GM21515 (cell line): ENCODE data around the gene CDH15.
"Not testable (repeated sequence)": the region's sequence is repeated elsewhere in the genome, so short reads cannot be mapped to it uniquely, and the experiment has no call there.

Source experiments
- ATAC-seq: cut with Tn5 transposase; IDR thresholded peaks from one replicate; pipeline ENCODE4 v1.9.1; 2021; ENCODE audit not compliant: unreplicated experiment

The CDH15 gene

DNA sequence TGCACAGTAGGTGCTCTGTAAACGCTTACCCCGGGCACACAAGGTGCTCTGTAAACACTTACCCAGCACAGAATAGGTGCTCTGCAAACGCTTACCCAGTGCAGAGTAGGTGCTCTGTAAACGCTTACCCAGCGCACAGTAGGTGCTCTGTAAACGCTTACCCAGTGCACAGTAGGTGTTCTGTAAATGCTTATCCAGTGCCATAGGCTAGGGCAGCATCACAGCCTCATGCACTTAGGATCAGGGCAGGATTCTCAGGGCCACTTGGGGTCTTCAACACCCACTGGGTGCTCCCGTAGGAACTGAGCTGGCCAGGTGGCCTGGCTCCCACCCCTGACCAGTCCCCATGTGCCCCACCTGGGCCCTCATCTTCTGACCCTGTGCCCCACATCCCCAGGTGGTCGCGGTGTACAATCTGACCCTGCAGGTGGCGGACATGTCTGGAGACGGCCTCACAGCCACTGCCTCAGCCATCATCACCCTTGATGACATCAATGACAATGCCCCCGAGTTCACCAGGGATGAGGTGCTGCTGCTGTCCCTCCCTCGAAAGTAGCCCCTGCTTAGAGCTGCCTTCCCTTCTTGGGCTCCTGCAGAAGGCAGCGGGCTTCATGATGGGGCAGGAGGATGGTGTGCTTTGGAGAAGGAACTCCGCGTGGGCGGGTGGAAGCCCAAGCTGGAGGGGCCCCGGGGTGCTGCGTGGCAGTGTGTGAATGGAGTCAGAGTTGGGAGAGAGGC lies 15.7 kb downstream of the CDH15 start:
- no peak for ATAC-seq

DNA sequence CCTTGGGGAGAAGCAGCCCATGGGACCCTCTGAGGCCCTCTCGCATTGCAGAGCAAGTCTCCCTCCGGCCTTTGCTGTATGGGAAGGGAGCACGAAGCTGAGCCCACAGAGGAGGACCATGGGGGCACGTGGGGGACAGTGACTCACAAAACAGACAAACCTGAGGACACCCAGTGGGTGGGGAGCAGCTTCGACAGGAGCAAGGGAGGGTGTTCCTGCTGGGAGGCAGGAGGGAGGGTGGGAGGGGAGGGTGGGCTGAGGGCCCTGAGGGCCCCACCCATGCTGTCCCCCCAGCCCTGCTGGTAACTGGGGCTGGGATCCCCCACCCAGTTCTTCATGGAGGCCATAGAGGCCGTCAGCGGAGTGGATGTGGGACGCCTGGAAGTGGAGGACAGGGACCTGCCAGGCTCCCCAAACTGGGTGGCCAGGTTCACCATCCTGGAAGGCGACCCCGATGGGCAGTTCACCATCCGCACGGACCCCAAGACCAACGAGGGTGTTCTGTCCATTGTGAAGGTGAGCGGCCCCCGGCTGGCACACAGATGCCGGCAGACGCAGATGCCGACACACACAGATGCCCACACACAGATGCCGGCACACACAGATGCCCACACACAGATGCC lies 16.3 kb downstream of the CDH15 start:
- no peak for ATAC-seq

GRCh38 chr16:89188471-89189357 lies 17.2 kb downstream of the CDH15 start:
- not testable (repeated sequence) for ATAC-seq

DNA sequence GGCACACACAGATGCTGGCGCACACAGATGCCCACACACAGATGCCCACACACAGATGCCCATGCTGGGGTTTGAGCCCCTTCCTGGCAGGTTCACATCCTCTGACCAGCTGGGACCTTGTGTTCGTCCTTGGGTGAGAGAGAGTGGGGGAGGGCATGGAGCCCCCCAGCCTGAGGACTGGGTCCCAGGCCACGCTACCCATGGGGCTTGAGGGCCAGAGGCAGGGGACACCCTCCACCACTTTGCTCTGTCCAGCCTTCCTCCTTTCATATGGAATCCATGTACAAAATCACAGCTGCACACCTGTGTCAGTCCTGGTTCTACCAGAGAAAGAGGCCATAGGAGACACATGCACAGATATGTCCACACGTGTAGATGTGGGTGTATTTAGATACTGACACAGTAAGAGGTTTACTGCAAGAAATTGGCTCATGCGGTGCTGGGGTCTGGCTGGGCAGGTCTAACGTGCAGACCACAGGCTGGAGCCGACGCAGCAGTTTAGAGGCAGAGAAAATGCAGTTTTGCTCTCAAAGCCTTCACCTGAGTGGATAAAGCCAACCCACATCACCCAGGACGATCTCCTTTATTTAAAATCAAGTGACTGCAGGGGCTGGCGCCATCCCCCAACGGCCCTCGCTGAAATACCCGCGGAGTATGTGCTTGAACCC lies 17.9 kb downstream of the CDH15 start:
- no peak for ATAC-seq

GRCh38 chr16:89190150-89190958 lies 18.8 kb downstream of the CDH15 start:
- no peak for ATAC-seq

- no peak for ATAC-seq
Measured at GRCh38 chr16:89191033-89191900, 19.7 kb downstream of the CDH15 start.

DNA sequence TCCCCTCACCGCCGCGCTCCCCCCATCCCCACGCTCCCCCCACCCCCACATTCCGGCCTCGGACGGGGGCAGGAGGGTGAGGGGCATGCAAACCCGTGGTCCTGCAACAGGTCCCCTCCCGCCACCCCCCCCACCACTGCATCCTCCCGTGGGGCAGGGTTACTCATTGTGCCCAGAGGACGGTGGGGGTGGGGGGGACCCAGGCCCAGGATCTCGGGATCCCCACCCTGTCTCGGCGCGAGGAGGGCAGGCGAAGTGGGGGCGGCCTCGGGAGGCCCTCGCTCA lies 20.3 kb downstream of the CDH15 start:
- no peak for ATAC-seq

- ATAC-seq = not testable (repeated sequence)
Measured at GRCh38 chr16:89192186-89192955, 20.8 kb downstream of the CDH15 start.

DNA sequence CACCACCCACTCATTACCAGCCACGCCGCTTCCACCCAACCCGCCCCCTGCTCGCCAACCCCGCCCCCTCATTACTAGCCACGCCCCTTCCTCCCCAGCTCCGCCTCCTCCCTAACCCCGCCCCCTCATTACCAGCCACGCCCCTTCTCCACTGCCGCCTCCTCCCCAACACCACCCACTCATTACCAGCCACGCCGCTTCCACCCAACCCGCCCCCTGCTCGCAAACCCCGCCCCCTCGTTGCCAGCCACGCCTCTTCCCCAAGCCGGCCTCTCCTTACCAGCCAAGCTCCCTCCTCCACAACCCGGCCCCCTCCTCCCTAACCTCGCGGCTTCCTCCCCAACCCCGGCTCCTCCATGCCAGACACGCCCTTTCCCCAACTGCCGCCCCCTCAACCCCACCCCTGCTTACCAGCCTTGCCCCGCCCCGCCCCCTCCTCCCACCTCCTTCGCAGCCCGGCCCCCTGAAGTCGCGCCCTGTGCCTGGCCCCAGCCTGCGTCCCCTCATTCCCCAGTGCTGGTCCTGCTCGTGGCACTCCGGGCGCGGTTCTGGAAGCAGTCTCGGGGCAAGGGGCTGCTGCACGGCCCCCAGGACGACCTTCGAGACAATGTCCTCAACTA lies 21.5 kb downstream of the CDH15 start:
- ATAC-seq = no peak

DNA sequence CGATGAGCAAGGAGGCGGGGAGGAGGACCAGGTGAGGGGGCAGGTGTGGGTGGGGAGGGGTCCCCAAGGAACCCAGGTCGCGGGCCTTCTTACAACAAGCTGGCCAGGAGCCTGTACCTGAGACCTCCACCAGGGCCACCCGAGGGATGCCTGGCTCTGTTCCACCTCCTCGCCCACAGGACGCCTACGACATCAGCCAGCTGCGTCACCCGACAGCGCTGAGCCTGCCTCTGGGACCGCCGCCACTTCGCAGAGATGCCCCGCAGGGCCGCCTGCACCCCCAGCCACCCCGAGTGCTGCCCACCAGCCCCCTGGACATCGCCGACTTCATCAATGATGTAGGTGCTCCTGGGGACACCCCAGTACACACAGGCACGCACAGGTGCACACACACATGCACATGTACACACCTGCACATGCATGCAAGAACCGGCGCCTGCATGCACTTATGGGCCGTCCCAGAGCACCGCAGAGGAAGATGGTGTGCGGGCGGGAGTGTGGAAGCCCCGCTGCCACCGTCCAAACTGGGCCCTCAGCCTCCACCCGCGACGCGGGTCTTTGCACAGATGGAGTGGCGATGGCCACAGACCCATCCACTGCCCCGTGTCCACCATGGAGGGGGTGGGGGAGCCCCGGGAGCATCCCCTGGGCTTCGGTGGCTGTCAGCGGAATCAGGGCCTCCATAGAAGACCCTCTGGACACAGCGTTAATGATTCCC lies 22.2 kb downstream of the CDH15 start:
- no peak for ATAC-seq

DNA sequence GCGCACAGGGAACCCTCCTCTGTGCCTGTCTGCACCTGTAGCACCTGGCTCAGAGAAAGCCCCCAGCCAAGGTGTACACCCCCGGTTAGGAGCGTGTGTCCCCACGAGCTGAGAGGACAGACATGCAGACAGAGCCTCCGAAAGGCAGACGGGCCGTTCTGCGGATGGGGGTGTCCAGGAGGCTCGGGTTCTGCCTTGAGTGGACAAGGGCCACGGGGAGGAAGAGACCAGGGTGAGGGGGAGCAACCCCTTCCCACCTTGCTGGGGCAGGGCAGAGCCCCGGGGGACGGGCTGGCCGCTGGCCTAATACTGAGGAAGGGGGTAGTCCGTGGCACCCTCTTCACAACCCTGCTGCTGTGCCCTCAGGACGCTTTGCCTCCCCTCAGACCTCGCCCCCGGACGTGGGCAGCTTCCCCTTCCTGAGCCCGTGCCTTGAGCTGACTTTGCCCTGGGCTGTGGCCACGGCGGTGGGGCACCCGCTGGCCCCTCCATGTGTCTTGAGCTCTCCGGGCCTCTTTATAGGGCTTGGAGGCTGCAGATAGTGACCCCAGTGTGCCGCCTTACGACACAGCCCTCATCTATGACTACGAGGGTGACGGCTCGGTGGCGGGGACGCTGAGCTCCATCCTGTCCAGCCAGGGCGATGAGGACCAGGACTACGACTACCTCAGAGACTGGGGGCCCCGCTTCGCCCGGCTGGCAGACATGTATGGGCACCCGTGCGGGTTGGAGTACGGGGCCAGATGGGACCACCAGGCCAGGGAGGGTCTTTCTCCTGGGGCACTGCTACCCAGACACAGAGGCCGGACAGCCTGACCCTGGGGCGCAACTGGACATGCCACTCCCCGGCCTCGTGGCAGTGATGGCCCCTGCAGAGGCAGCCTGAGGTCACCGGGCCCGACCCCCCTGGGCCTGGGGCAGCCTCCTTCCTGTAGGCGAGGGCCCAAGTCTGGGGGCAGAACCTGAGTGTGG lies 23.1 kb downstream of the CDH15 start:
- ATAC-seq = no peak

DNA sequence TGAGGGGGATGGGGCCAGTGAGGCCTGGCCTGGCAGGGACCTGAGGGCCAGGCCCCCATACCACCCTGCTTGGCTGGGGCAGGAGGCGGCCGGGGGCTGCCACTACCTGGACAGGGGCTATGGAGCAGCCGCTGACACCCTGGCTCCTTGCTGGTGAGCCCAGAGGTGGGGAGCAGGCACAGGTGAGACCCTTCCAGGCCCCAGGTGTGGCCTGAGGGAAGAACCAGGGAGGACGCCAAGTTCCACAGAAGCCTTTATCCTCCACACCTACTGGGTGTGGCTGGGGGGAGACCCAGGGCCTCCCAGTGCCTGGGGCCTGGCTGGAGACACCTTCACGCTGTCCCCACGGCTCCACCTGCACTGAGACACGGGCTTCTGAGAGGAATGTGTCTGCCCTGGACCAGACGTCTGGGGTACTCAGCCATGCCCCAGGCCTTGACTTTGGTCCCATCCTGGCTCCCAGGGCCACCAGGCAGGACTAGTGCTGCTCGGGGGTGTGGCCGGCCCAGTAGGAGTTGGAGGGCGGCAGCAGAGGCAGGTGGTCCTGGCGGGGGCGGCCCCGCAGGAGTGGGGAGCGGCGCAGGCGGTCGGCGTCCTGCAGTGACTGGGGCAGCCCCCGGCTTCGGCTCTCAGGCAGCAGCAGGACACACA lies 24.1 kb downstream of the CDH15 start:
- no peak for ATAC-seq

DNA sequence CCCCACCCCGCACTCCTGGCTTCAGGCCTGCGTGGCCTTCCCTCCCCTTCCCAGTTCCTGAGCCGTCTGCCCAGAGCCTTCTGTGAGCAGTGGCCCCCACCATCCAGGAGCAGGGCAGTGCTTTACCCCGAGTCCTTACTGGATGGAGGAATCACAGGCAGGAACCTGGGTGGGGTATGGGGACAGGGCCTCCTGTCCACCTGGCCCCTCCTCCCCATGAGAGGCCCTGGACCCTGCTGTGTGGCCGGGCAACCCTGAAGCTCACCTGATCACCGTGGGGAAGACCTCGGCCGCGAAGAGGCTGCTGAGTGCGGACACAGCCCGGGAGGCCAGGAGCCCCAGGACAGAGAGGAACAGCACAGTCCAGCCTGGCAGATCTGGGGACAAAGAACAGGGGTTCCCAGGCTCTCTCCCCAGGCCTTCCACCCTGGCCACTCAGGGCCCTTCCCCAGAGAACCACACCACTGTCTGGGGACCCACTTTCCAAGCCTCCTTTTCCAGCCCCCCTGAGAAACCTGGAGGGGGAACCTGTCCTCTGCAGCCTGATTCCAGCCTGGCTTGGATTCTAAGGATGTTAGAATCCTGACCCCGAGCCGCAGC lies 25.6 kb downstream of the CDH15 start:
- ATAC-seq = no peak

DNA sequence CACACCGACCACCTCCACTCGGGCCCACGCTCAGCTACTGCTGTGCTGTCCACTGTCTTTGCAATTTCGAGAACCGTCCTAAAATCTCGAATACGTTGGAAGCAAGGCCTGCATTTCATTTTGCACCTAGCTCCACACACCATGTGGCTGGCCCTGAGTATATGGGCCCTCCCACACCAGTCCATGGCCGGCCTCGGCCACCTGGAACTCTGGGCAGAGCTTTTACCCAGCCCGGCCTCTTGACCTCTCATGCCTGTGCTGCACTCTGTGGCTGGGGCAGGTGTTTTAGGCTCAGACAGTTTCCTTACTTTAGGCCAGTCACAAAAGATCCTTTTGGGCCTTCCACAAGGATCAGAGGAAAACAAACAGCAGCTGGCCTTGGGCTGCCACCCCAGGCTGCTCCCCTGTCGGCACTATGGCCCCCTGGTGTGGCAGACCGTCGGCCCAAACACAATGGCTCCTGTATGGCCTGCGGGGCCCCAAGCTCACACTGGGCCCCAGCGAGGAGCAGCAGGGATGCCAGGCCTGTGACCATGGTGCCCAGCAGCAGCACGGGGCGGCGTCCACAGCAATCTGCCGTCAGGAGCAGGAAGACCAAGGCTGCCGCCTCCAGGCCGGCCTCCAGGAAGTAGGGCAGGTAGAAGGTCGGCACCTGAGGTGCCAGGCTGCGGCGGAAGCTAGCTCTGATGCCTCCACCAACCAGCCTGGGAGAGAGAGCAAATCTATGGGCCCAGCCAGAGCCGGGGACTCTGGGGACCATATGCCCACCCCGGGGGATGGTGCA lies 26.3 kb downstream of the CDH15 start:
- ATAC-seq = no peak
